Measurements from ENCODE around the gene LRRC55. TPM values are rescaled to one million over a fixed set of nuclear protein-coding genes. Genes with fewer than 3 reads are reported as not detected.
"Not testable (repeated sequence)": the region's sequence is repeated elsewhere in the genome, so short reads cannot be mapped to it uniquely, and the experiment has no call there.

Gene LRRC55
- total and polyA plus RNA-seq, 2 experiments from 2014 or later: 0.21 TPM; not detected in 1

- DNase-seq (ENCODE audit: low read depth in 1 of 2, low spot score in 1 of 2): no peak
- Histone ChIP-seq H3K4me3 (no peak overlapping the region), H3K4me1 (ENCODE audit: low read depth) (peaks cover 11% of the 10 kb centered on the region), H3K36me3 (no peaks in the 10 kb centered on the region), H3K27ac (no peak overlapping the region), H3K9me3 (ENCODE audit: low read depth) (no peaks in the 10 kb centered on the region), H3K27me3 (no peaks in the 10 kb centered on the region)
- TF ChIP-seq, protein P1, sequence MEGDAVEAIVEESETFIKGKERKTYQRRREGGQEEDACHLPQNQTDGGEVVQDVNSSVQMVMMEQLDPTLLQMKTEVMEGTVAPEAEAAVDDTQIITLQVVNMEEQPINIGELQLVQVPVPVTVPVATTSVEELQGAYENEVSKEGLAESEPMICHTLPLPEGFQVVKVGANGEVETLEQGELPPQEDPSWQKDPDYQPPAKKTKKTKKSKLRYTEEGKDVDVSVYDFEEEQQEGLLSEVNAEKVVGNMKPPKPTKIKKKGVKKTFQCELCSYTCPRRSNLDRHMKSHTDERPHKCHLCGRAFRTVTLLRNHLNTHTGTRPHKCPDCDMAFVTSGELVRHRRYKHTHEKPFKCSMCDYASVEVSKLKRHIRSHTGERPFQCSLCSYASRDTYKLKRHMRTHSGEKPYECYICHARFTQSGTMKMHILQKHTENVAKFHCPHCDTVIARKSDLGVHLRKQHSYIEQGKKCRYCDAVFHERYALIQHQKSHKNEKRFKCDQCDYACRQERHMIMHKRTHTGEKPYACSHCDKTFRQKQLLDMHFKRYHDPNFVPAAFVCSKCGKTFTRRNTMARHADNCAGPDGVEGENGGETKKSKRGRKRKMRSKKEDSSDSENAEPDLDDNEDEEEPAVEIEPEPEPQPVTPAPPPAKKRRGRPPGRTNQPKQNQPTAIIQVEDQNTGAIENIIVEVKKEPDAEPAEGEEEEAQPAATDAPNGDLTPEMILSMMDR (IDR thresholded peaks at IDR 0.05; ENCODE audit: low read depth, low read length): no peak
Observed at GRCh38 chr11:57167125-57167846, 14.5 kb upstream of the LRRC55 start.

DNA sequence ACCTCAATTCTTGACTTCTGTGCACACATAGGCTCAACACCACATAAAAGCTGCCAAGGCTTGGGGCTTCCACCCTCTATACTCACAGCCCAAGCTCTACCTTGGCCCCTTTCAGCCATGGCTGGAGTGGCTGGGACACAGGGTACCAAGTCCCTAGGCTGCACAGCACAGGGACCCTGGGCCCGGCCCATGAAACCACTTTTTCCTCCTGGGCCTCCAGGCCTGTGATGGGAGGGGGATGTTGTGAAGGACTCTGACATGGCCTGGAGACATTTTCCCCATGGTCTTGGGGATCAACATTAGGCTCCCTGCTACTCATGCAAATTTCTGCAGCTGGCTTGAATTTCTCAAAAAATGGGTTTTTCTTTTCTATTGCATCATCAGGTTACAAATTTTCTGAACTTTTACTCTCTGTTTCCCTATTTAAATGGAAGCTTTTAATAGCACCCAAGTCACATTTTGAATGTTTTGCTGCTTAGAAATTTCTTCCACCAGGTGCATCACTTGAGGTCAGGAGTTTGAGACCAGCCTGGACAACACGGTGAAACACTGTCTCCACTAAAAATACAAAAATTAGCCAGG, 11.9 kb upstream of the LRRC55 start:
- H3K4me1 ChIP-seq (ENCODE audit: low read depth); H3K27me3 ChIP-seq; H3K27ac ChIP-seq; H3K36me3 ChIP-seq; H3K9me3 ChIP-seq (ENCODE audit: low read depth); H3K4me3 ChIP-seq; DNase-seq (ENCODE audit: low read depth in 1 of 2, low spot score in 1 of 2): not testable (repeated sequence)

- TF ChIP-seq, protein P1 (IDR thresholded peaks at IDR 0.05; ENCODE audit: low read depth, low read length): no peak
- Histone ChIP-seq H3K9me3 (ENCODE audit: low read depth) (no peaks in the 10 kb centered on the region), H3K4me1 (ENCODE audit: low read depth) (peaks cover 4% of the 10 kb centered on the region), H3K27ac (no peak overlapping the region), H3K36me3 (no peaks in the 10 kb centered on the region), H3K4me3 (no peak overlapping the region), H3K27me3 (no peaks in the 10 kb centered on the region)
- DNase-seq (ENCODE audit: low read depth in 1 of 2, low spot score in 1 of 2): no peak
Observed at GRCh38 chr11:57172031-57172430, 9.7 kb upstream of the LRRC55 start.

- no peaks in the 10 kb centered on the region for H3K4me1 ChIP-seq (ENCODE audit: low read depth)
- DNase-seq (ENCODE audit: low read depth in 1 of 2, low spot score in 1 of 2): no peak
- no peaks in the 10 kb centered on the region for H3K9me3 ChIP-seq (ENCODE audit: low read depth)
- no peak overlapping the region for H3K4me3 ChIP-seq
- H3K36me3 ChIP-seq: no peaks in the 10 kb centered on the region
- no peaks in the 10 kb centered on the region for H3K27me3 ChIP-seq
- TF ChIP-seq, protein P1 (IDR thresholded peaks at IDR 0.05; ENCODE audit: low read depth, low read length): no peak
- H3K27ac ChIP-seq: no peak overlapping the region
Observed at GRCh38 chr11:57174656-57175055, 7.1 kb upstream of the LRRC55 start.

DNA sequence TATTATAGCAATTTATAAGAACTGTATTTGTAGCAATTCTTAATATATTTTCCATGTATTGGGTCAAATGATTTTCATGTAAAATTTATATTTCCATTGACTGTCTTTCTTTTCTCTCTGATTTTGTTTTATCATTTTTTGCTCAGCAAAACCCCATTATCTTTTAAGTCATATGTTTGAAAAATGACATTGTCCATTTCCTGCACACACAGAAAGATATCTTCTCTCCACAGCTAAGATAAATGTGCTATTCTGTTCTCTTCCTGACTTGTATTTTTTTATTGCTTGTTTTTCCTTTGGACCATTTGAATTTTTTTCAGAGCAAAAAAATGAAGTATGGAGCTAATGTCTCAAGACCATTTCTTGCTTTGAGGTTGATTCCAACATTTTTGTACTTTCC, 6.3 kb upstream of the LRRC55 start:
- no peak for DNase-seq (ENCODE audit: low read depth in 1 of 2, low spot score in 1 of 2)
- H3K36me3 ChIP-seq: no peaks in the 10 kb centered on the region
- H3K4me3 ChIP-seq: no peak overlapping the region
- H3K27ac ChIP-seq: no peak overlapping the region
- H3K27me3 ChIP-seq: peaks cover 6% of the 10 kb centered on the region
- TF ChIP-seq, protein P1 (IDR thresholded peaks at IDR 0.05; ENCODE audit: low read depth, low read length): no peak
- no peaks in the 10 kb centered on the region for H3K9me3 ChIP-seq (ENCODE audit: low read depth)
- H3K4me1 ChIP-seq (ENCODE audit: low read depth): no peaks in the 10 kb centered on the region

- Histone ChIP-seq H3K27ac (no peak overlapping the region), H3K9me3 (ENCODE audit: low read depth) (no peaks in the 10 kb centered on the region), H3K27me3 (peaks cover 8% of the 10 kb centered on the region), H3K36me3 (no peaks in the 10 kb centered on the region), H3K4me3 (no peak overlapping the region), H3K4me1 (ENCODE audit: low read depth) (no peaks in the 10 kb centered on the region)
- DNase-seq (ENCODE audit: low read depth in 1 of 2, low spot score in 1 of 2): no peak
- TF ChIP-seq, protein P1 (IDR thresholded peaks at IDR 0.05; ENCODE audit: low read depth, low read length): no peak
Observed at GRCh38 chr11:57178334-57178733, 3.4 kb upstream of the LRRC55 start.
